ENCODE measurements around the gene SLC35G4. TPM values are rescaled to one million over a fixed set of nuclear protein-coding genes. Genes with fewer than 3 reads are reported as not detected.

SLC35G4 gene
- total RNA-seq, 1 experiment from 2014 or later = not detected

DNA sequence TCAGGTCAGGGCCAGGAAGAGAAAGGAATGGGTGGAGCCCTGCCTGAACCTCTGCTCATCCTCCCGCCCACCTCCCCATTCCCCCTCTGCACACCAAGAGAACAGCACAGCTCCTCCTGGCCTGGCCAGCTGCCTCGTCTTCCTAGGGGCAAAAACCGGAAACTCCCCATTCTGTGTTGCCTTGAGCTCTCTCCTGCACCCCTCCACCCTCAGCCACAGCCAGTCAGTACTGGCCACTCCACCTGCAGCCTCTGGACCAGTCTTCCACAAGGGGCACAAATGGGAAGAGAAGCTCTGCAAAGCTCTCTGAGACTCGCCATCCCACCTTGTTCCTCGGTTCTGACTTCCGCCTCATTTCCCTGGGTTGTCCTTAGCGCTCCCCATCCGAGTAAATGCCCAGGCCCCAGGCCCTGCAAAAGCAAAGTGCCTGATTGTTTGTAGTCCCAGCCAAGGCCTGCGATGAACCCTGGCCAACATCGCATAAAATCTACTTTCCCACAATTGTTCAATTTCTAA, 39.3 kb upstream of the SLC35G4 start:
- H3K27ac ChIP-seq (ENCODE audit: low read length) = no peak overlapping the region
- H3K9me3 ChIP-seq (ENCODE audit: control insufficient read depth, insufficient read depth, low read depth, low read length) = no peaks in the 10 kb centered on the region
- intact Hi-C loops (cut with micrococcal nuclease; ENCODE audit: unreplicated experiment) = no loop called here
- DNase-seq (ENCODE audit: low read depth, low spot score) = no peak
- no peak overlapping the region for H3K4me3 ChIP-seq (ENCODE audit: low read depth in 2 of 2, low read length in 2 of 2)
- H3K27me3 ChIP-seq (ENCODE audit: control insufficient read depth, insufficient read depth, low read length) = peaks cover 7% of the 10 kb centered on the region
- ChIA-PET CTCF (no interaction called here), POLR2A (interaction anchor here (0.6 kb wide), 1 partner anchor 409 kb away, joined by 5 read pairs; no protein-coding TSS in a partner anchor)
- no peak for ATAC-seq
- no peaks in the 10 kb centered on the region for H3K36me3 ChIP-seq (ENCODE audit: control insufficient read depth, insufficient read depth, low read length)
- in situ Hi-C loops (cut with HindIII; ENCODE audit: low pct_unique_long_range_greater_than_20kb, low sequenced_read_pairs) = no loop called here
- no peaks in the 10 kb centered on the region for H3K4me1 ChIP-seq (ENCODE audit: control insufficient read depth, insufficient read depth, low read length)
- no peak for TF ChIP-seq SIN3A (IDR thresholded peaks at IDR 0.05; ENCODE audit: borderline replicate concordance, insufficient read depth, low read depth, low read length)
- TF ChIP-seq, protein P1, sequence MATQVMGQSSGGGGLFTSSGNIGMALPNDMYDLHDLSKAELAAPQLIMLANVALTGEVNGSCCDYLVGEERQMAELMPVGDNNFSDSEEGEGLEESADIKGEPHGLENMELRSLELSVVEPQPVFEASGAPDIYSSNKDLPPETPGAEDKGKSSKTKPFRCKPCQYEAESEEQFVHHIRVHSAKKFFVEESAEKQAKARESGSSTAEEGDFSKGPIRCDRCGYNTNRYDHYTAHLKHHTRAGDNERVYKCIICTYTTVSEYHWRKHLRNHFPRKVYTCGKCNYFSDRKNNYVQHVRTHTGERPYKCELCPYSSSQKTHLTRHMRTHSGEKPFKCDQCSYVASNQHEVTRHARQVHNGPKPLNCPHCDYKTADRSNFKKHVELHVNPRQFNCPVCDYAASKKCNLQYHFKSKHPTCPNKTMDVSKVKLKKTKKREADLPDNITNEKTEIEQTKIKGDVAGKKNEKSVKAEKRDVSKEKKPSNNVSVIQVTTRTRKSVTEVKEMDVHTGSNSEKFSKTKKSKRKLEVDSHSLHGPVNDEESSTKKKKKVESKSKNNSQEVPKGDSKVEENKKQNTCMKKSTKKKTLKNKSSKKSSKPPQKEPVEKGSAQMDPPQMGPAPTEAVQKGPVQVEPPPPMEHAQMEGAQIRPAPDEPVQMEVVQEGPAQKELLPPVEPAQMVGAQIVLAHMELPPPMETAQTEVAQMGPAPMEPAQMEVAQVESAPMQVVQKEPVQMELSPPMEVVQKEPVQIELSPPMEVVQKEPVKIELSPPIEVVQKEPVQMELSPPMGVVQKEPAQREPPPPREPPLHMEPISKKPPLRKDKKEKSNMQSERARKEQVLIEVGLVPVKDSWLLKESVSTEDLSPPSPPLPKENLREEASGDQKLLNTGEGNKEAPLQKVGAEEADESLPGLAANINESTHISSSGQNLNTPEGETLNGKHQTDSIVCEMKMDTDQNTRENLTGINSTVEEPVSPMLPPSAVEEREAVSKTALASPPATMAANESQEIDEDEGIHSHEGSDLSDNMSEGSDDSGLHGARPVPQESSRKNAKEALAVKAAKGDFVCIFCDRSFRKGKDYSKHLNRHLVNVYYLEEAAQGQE (IDR thresholded peaks at IDR 0.05; ENCODE audit: insufficient read depth in 1 of 2, low read depth in 2 of 2, low read length in 1 of 2) = no peak
- TF ChIP-seq TCF7L2 (IDR thresholded peaks at IDR 0.05; ENCODE audit: low read depth, low read length) = no peak
- no peak for TF ChIP-seq POLR2AphosphoS5 (IDR thresholded peaks at IDR 0.05; ENCODE audit: low read depth, low read length)
- no TSS peak for BruUV-seq (replicated peaks)

DNA sequence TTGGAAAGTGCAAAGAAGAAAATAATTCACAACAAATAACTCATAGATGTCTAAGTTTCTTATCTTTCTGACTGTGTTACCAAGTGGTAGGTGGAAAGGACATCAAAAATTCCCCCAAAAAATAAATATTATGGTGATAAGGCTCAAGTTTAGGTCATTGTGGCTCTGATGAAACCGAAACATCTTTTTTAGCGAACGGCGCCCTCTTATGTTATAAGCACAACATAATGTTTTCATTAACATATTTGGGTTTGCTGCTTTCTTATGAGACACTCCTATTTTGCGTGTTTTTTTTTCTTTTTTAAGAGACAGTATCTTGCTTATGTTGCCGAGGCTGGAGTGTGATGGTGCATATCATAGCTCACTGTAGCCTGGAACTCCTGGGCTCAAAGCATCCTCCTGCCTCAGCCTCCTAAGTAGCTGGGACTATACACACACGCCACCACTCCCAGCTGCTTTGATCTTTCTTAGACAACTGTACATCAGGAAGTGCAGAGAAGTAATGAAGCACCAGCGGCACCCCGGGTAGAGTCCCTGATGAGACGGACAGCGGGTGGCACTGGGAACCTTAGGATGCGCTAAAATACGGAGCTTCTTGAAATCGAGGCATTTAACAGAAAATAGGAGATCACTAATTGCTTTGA, 38.5 kb upstream of the SLC35G4 start:
- intact Hi-C loops (cut with micrococcal nuclease; ENCODE audit: unreplicated experiment) (no loop called here), in situ Hi-C loops (cut with HindIII; ENCODE audit: low pct_unique_long_range_greater_than_20kb, low sequenced_read_pairs) (no loop called here)
- Histone ChIP-seq H3K27ac (ENCODE audit: low read length) (no peak overlapping the region), H3K4me3 (ENCODE audit: low read depth in 2 of 2, low read length in 2 of 2) (no peak overlapping the region), H3K9me3 (ENCODE audit: control insufficient read depth, insufficient read depth, low read depth, low read length) (no peaks in the 10 kb centered on the region), H3K36me3 (ENCODE audit: control insufficient read depth, insufficient read depth, low read length) (no peaks in the 10 kb centered on the region), H3K27me3 (ENCODE audit: control insufficient read depth, insufficient read depth, low read length) (peaks cover 7% of the 10 kb centered on the region), H3K4me1 (ENCODE audit: control insufficient read depth, insufficient read depth, low read length) (no peaks in the 10 kb centered on the region)
- ATAC-seq = no peak
- POLR2A ChIA-PET = interaction anchor here (0.7 kb wide), 1 partner anchor 522 kb away, joined by 3 read pairs; no protein-coding TSS in a partner anchor
- CTCF ChIA-PET = no interaction called here
- TF ChIP-seq, protein P2, sequence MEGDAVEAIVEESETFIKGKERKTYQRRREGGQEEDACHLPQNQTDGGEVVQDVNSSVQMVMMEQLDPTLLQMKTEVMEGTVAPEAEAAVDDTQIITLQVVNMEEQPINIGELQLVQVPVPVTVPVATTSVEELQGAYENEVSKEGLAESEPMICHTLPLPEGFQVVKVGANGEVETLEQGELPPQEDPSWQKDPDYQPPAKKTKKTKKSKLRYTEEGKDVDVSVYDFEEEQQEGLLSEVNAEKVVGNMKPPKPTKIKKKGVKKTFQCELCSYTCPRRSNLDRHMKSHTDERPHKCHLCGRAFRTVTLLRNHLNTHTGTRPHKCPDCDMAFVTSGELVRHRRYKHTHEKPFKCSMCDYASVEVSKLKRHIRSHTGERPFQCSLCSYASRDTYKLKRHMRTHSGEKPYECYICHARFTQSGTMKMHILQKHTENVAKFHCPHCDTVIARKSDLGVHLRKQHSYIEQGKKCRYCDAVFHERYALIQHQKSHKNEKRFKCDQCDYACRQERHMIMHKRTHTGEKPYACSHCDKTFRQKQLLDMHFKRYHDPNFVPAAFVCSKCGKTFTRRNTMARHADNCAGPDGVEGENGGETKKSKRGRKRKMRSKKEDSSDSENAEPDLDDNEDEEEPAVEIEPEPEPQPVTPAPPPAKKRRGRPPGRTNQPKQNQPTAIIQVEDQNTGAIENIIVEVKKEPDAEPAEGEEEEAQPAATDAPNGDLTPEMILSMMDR (IDR thresholded peaks at IDR 0.05) = peak; percentile 48; the same call in 1 of the 2 replicates
- no peak for TF ChIP-seq TCF7L2 (IDR thresholded peaks at IDR 0.05; ENCODE audit: low read depth, low read length)
- BruUV-seq (replicated peaks) = no TSS peak
- no peak for DNase-seq (ENCODE audit: low read depth, low spot score)

DNA sequence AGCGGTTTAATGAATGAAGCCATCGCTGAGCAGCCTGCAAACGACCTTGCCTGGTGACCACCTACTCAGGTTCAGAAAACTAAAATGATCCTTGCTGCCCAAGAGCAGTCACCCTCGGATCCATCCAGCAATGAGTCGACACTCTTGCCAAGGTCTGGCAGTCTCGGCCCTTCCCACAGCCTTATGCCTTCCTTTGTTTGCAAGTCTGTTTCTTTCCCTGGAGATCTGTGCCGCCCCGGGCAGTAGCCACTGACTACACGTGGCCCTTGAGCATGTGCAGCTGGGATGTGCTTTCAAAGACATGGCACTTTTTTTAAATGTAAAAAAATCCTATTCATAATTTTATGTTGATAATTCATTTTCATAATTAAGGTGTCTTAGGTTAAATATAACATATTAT, 37.2 kb upstream of the SLC35G4 start:
- DNase-seq (ENCODE audit: low read depth, low spot score) (no peak), ATAC-seq (no peak)
- ChIA-PET CTCF (no interaction called here), POLR2A (interaction anchor here (0.6 kb wide), 1 partner anchor 363 kb away, joined by 5 read pairs; no protein-coding TSS in a partner anchor)
- peaks cover 11% of the 10 kb centered on the region for H3K27me3 ChIP-seq (ENCODE audit: control insufficient read depth, insufficient read depth, low read length)
- H3K27ac ChIP-seq (ENCODE audit: low read length) = no peak overlapping the region
- H3K4me1 ChIP-seq (ENCODE audit: control insufficient read depth, insufficient read depth, low read length) = no peaks in the 10 kb centered on the region
- intact Hi-C loops (cut with micrococcal nuclease; ENCODE audit: unreplicated experiment) = no loop called here
- no peak overlapping the region for H3K4me3 ChIP-seq (ENCODE audit: low read depth in 2 of 2, low read length in 2 of 2)
- in situ Hi-C loops (cut with HindIII; ENCODE audit: low pct_unique_long_range_greater_than_20kb, low sequenced_read_pairs) = no loop called here
- H3K36me3 ChIP-seq (ENCODE audit: control insufficient read depth, insufficient read depth, low read length) = no peaks in the 10 kb centered on the region
- no TSS peak for BruUV-seq (replicated peaks)
- TF ChIP-seq SIN3A (IDR thresholded peaks at IDR 0.05; ENCODE audit: borderline replicate concordance, insufficient read depth, low read depth, low read length) (no peak), TCF7L2 (IDR thresholded peaks at IDR 0.05; ENCODE audit: low read depth, low read length) (no peak), POLR2AphosphoS5 (IDR thresholded peaks at IDR 0.05; ENCODE audit: low read depth, low read length) (no peak)
- TF ChIP-seq, protein P2 (IDR thresholded peaks at IDR 0.05) = no peak
- TF ChIP-seq, protein P1 (IDR thresholded peaks at IDR 0.05; ENCODE audit: insufficient read depth in 1 of 2, low read depth in 2 of 2, low read length in 1 of 2) = no peak
- no peaks in the 10 kb centered on the region for H3K9me3 ChIP-seq (ENCODE audit: control insufficient read depth, insufficient read depth, low read depth, low read length)

Data from Panc1 (cell line).